Measurements from ENCODE around the gene FXR2. TPM values are rescaled to one million over a fixed set of nuclear protein-coding genes. Genes with fewer than 3 reads are reported as not detected.

FXR2 gene
- total and polyA plus RNA-seq, 9 of the 15 experiments (the other 6 are each of a cell fraction or from before 2014, with no cell fraction given) = 2.0 to 49.3 (median 24.5) TPM

DNA sequence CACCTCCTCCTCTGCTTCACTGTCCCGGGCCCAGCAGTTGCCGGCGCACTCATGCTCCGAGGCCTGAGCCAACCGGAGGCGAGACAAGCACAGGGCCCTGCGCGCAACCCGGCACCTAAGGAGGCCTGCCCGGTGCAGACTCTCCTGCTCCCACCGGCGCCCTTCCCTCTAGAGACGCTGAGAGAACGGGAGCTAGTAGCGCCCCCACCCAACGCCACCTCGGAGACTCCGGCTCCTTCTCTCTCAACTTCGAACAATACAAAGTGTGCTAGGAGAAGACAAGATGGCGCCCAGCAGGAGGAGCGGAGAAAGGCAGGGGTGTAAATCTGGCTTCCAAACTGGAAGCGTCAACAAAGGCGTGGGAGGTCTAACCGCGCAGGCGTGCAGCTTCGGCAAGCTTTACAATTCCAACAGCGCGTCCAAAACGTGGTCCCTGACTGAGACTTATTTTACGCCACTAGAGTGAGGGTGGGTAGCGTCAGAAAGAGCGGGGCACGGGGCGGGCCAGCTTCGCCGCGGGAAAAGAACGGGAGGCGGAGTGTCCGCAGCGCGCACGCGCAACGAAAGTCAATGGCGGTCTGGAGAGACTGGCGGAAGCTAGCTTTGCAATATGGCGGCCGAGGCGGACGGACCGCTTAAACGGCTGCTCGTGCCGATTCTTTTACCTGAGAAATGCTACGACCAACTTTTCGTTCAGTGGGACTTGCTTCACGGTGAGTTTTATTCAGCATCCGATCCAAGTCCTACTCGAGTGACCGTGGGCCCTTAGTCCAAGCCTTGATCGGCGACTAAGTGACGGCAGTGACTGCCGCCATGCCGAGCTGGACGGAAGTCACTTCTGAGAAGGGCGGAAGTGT lies 31.2 kb downstream of the FXR2 start, which contains the start of gene MPDU1 (continued):
- TF ChIP-seq SIX5 (IDR thresholded peaks at IDR 0.05; ENCODE audit: borderline replicate concordance in 1 of 2, insufficient read depth in 1 of 2, low read depth in 1 of 2, low read length in 2 of 2) = peak in 1 of 2 experiments; percentile 40; a peak in 1 of 4 replicates
- TF ChIP-seq ZKSCAN8 (CRISPR knock-in tag; IDR thresholded peaks at IDR 0.05) = peak; percentile 70; the same call in 1 of the 2 replicates
- TF ChIP-seq SMAD3 (CRISPR knock-in tag; conservative IDR thresholded peaks at IDR 0.05) = 0 out of 2 replicates have a peak, but pooled peaks have one; percentile 12
- TF ChIP-seq, protein P1, sequence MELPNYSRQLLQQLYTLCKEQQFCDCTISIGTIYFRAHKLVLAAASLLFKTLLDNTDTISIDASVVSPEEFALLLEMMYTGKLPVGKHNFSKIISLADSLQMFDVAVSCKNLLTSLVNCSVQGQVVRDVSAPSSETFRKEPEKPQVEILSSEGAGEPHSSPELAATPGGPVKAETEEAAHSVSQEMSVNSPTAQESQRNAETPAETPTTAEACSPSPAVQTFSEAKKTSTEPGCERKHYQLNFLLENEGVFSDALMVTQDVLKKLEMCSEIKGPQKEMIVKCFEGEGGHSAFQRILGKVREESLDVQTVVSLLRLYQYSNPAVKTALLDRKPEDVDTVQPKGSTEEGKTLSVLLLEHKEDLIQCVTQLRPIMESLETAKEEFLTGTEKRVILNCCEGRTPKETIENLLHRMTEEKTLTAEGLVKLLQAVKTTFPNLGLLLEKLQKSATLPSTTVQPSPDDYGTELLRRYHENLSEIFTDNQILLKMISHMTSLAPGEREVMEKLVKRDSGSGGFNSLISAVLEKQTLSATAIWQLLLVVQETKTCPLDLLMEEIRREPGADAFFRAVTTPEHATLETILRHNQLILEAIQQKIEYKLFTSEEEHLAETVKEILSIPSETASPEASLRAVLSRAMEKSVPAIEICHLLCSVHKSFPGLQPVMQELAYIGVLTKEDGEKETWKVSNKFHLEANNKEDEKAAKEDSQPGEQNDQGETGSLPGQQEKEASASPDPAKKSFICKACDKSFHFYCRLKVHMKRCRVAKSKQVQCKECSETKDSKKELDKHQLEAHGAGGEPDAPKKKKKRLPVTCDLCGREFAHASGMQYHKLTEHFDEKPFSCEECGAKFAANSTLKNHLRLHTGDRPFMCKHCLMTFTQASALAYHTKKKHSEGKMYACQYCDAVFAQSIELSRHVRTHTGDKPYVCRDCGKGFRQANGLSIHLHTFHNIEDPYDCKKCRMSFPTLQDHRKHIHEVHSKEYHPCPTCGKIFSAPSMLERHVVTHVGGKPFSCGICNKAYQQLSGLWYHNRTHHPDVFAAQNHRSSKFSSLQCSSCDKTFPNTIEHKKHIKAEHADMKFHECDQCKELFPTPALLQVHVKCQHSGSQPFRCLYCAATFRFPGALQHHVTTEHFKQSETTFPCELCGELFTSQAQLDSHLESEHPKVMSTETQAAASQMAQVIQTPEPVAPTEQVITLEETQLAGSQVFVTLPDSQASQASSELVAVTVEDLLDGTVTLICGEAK (IDR thresholded peaks at IDR 0.05) = peak; percentile 98
- TF ChIP-seq, protein P1 (CRISPR knock-in tag; IDR thresholded peaks at IDR 0.05) = no peak
- TF ChIP-seq DDX20 (tag; IDR thresholded peaks at IDR 0.05; ENCODE audit: low read depth) = no peak
- TF ChIP-seq POLR2G (IDR thresholded peaks at IDR 0.05; ENCODE audit: low read depth, low read length) = peak; percentile 94
- TF ChIP-seq, protein P2, sequence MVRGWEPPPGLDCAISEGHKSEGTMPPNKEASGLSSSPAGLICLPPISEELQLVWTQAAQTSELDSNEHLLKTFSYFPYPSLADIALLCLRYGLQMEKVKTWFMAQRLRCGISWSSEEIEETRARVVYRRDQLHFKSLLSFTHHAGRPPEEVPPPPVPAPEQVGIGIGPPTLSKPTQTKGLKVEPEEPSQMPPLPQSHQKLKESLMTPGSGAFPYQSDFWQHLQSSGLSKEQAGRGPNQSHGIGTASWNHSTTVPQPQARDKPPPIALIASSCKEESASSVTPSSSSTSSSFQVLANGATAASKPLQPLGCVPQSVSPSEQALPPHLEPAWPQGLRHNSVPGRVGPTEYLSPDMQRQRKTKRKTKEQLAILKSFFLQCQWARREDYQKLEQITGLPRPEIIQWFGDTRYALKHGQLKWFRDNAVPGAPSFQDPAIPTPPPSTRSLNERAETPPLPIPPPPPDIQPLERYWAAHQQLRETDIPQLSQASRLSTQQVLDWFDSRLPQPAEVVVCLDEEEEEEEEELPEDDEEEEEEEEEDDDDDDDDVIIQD (CRISPR knock-in tag; IDR thresholded peaks at IDR 0.05) = no peak
- no peak; the same call in 1 of the 2 replicates for TF ChIP-seq POLR2AphosphoS2 (IDR thresholded peaks at IDR 0.05; ENCODE audit: low read length)
- TF ChIP-seq FOXJ2 (tag; IDR thresholded peaks at IDR 0.05) = 0 out of 2 replicates have a peak, but pooled peaks have one; percentile 57
- TF ChIP-seq ETV1 (tag; conservative IDR thresholded peaks at IDR 0.05; ENCODE audit: low read depth) = no peak; the same call in none of the 2 replicates
- peak; percentile 95 for TF ChIP-seq TAF1 (IDR thresholded peaks at IDR 0.05; ENCODE audit: control insufficient read depth, extremely low read depth, insufficient read depth, low read length, severe bottlenecking)
- TF ChIP-seq MTA1 (IDR thresholded peaks at IDR 0.05; ENCODE audit: borderline replicate concordance) = peak; percentile 78; the same call in 1 of the 2 replicates
- TF ChIP-seq ZNF232 (CRISPR knock-in tag; IDR thresholded peaks at IDR 0.05) = no peak
- TF ChIP-seq MYC (IDR thresholded peaks at IDR 0.05; ENCODE audit: low read depth, low read length) = peak; percentile 95
- TF ChIP-seq MYC (CRISPR knock-in tag; IDR thresholded peaks at IDR 0.05; ENCODE audit: borderline replicate concordance, low read depth) = no peak

All from K562 (cell line).